Lower lobe of right lung (tissue), 2 donors: ENCODE results near the gene LAMA5. TPM values are rescaled to one million over a fixed set of nuclear protein-coding genes. Genes with fewer than 3 reads are reported as not detected.
A peak's percentile ranks its signal among the peaks of the same experiment; 100 is the strongest.

Experiments
- ATAC-seq, 2 donors: fragments of 200-7000 bp; cut with Tn5 transposase; one replicate each; pipeline ENCODE4 v1.9.1; 2020 to 2022; ENCODE audit warnings: mild to moderate bottlenecking in 2 of 2, moderate library complexity in 2 of 2
- DNase-seq: peaks from one replicate; pipeline ENCODE4 v3.0.0-alpha.2; 2020
- H3K27ac ChIP-seq: fragments of 200-600 bp; one replicate; pipeline ENCODE4 v1.8.0; 2022
- H3K27me3 ChIP-seq: fragments of 200-600 bp; one replicate; pipeline ENCODE4 v1.8.0; 2022; ENCODE audit warnings: low read depth
- H3K36me3 ChIP-seq: fragments of 200-600 bp; one replicate; pipeline ENCODE4 v1.8.0; 2022; ENCODE audit warnings: mild to moderate bottlenecking
- H3K4me1 ChIP-seq: fragments of 200-600 bp; one replicate; pipeline ENCODE4 v1.8.0; 2022
- H3K4me3 ChIP-seq: fragments of 200-600 bp; one replicate; pipeline ENCODE4 v1.8.0; 2022; ENCODE audit warnings: mild to moderate bottlenecking
- H3K9me3 ChIP-seq: fragments of 200-600 bp; one replicate; pipeline ENCODE4 v1.8.0; 2022
- CTCF ChIP-seq: fragments of 200-600 bp; IDR thresholded peaks from one replicate; pipeline ENCODE4 v1.8.0; 2022; ENCODE audit warnings: antibody characterized with exemption, mild to moderate bottlenecking
- intact Hi-C: fragments of 100-400 bp; cut with DNase I; formaldehyde crosslinking; loops from one replicate; pipeline ENCODE4 v1.11.0; 2022
- total RNA-seq: library from RNA; stranded (reverse); fragmentation: NEBNext Ultra II Directional; extraction: Animal tissue kit (Norgen Biotek cat#: 25700); gene quantifications from one replicate; pipeline ENCODE4 v1.2.1, GENCODE V29; 2021
- donor health status: DM: no; HTN: yes; CAD: no; lungs with severe emphysema.

Gene LAMA5
- total RNA-seq, 1 donor from 2014 or later, result 282 TPM

GRCh38 chr20:62364911-62365736, 2.0 kb downstream of the LAMA5 start:
- peak overlapping the region; percentile 86 for H3K27ac ChIP-seq
- TF ChIP-seq CTCF, result no peak
- DNase-seq, result peak; percentile 81
- peaks cover 5% of the 10 kb centered on the region for H3K36me3 ChIP-seq
- ATAC-seq, result peak; percentile 18 to 45
- H3K4me3 ChIP-seq, result peak overlapping the region; percentile 70
- peaks cover 88% of the 10 kb centered on the region for H3K4me1 ChIP-seq
- peaks cover 11% of the 10 kb centered on the region for H3K27me3 ChIP-seq
- intact Hi-C loops, result no loop called here
- no peaks in the 10 kb centered on the region for H3K9me3 ChIP-seq

GRCh38 chr20:62363920-62364851, 2.9 kb downstream of the LAMA5 start:
- Histone ChIP-seq H3K4me1 (peaks cover 85% of the 10 kb centered on the region), H3K36me3 (peaks cover 5% of the 10 kb centered on the region), H3K27me3 (peaks cover 6% of the 10 kb centered on the region), H3K9me3 (no peaks in the 10 kb centered on the region), H3K27ac (peak overlapping the region; percentile 86), H3K4me3 (peak overlapping the region; percentile 70)
- DNase-seq (peak; percentile 47), ATAC-seq (no peak)
- no peak for TF ChIP-seq CTCF
- intact Hi-C loops, result no loop called here

GRCh38 chr20:62362991-62363919, 3.9 kb downstream of the LAMA5 start:
- no peak for ATAC-seq
- TF ChIP-seq CTCF, result no peak
- H3K27me3 ChIP-seq, result peaks cover 6% of the 10 kb centered on the region
- intact Hi-C loops, result no loop called here
- H3K27ac ChIP-seq, result peak overlapping the region; percentile 86
- H3K36me3 ChIP-seq, result peaks cover 5% of the 10 kb centered on the region
- DNase-seq, result peak; percentile 48
- peaks cover 85% of the 10 kb centered on the region for H3K4me1 ChIP-seq
- no peak overlapping the region for H3K4me3 ChIP-seq
- no peaks in the 10 kb centered on the region for H3K9me3 ChIP-seq

- Histone ChIP-seq H3K9me3 (no peaks in the 10 kb centered on the region), H3K4me3 (no peak overlapping the region), H3K36me3 (peaks cover 5% of the 10 kb centered on the region), H3K27ac (peak overlapping the region; percentile 86), H3K4me1 (peaks cover 85% of the 10 kb centered on the region), H3K27me3 (peaks cover 2% of the 10 kb centered on the region)
- DNase-seq (no peak), ATAC-seq (no peak)
- TF ChIP-seq CTCF, result no peak
- intact Hi-C loops, result no loop called here
Measured at GRCh38 chr20:62362590-62362940, 4.5 kb downstream of the LAMA5 start.
